ENCODE measurements around the gene RBPMS2. TPM values are rescaled to one million over a fixed set of nuclear protein-coding genes. Genes with fewer than 3 reads are reported as not detected.

The RBPMS2 gene
- total RNA-seq, 4 donors from 2014 or later, result 1.5 to 58.4 (median 6.4) TPM

- H3K4me1 ChIP-seq, result no peaks in the 10 kb centered on the region
- H3K36me3 ChIP-seq, result no peaks in the 10 kb centered on the region
- DNase-seq, result no peak
- H3K9me3 ChIP-seq, result no peaks in the 10 kb centered on the region
- H3K27ac ChIP-seq, result no peak overlapping the region
- H3K4me3 ChIP-seq, result no peak overlapping the region
- intact Hi-C loops (cut with DNase I; ENCODE audit: low total_unique reads), result no loop called here
- no peak for TF ChIP-seq CTCF (IDR thresholded peaks at IDR 0.05)
- no peak for TF ChIP-seq POLR2A (IDR thresholded peaks at IDR 0.05)
- no peaks in the 10 kb centered on the region for H3K27me3 ChIP-seq
Observed at GRCh38 chr15:64713592-64713991, 61.8 kb downstream of the RBPMS2 start.

GRCh38 chr15:64712353-64712752 lies 63.0 kb downstream of the RBPMS2 start:
- no peak overlapping the region for H3K27ac ChIP-seq
- DNase-seq, result no peak
- intact Hi-C loops (cut with DNase I; ENCODE audit: low total_unique reads), result no loop called here

GRCh38 chr15:64710676-64711428 lies 64.5 kb downstream of the RBPMS2 start:
- TF ChIP-seq POLR2A (IDR thresholded peaks at IDR 0.05) (no peak), CTCF (IDR thresholded peaks at IDR 0.05) (no peak)
- no peak for DNase-seq

More at GRCh38 chr15:64712353-64712752, 63.0 kb downstream of the RBPMS2 start:
- Histone ChIP-seq H3K4me1 (no peaks in the 10 kb centered on the region), H3K27me3 (no peaks in the 10 kb centered on the region), H3K9me3 (no peaks in the 10 kb centered on the region), H3K4me3 (no peak overlapping the region), H3K36me3 (no peaks in the 10 kb centered on the region)
- no peak for TF ChIP-seq CTCF (IDR thresholded peaks at IDR 0.05)
- no peak for TF ChIP-seq POLR2A (IDR thresholded peaks at IDR 0.05)

GRCh38 chr15:64706011-64706911 lies 69.1 kb downstream of the RBPMS2 start:
- no peak overlapping the region for H3K27ac ChIP-seq
- TF ChIP-seq CTCF (IDR thresholded peaks at IDR 0.05) (no peak), POLR2A (IDR thresholded peaks at IDR 0.05) (no peak)
- H3K36me3 ChIP-seq, result no peaks in the 10 kb centered on the region
- no peaks in the 10 kb centered on the region for H3K9me3 ChIP-seq
- H3K27me3 ChIP-seq, result no peaks in the 10 kb centered on the region
- peaks cover 0 to 8% of the 10 kb centered on the region in 2 donors for H3K4me1 ChIP-seq
- intact Hi-C loops (cut with DNase I; ENCODE audit: low total_unique reads), result no loop called here
- no peak for DNase-seq
- H3K4me3 ChIP-seq, result no peak overlapping the region

More at GRCh38 chr15:64710676-64711428, 64.5 kb downstream of the RBPMS2 start:
- Histone ChIP-seq H3K4me3 (no peak overlapping the region), H3K9me3 (no peaks in the 10 kb centered on the region), H3K27ac (no peak overlapping the region), H3K36me3 (no peaks in the 10 kb centered on the region), H3K27me3 (no peaks in the 10 kb centered on the region), H3K4me1 (no peaks in the 10 kb centered on the region)
- intact Hi-C loops (cut with DNase I; ENCODE audit: low total_unique reads), result no loop called here

GRCh38 chr15:64705006-64705405 lies 70.4 kb downstream of the RBPMS2 start:
- intact Hi-C loops (cut with DNase I; ENCODE audit: low total_unique reads), result no loop called here
- DNase-seq, result no peak
- Histone ChIP-seq H3K4me1 (peaks cover 0 to 19% of the 10 kb centered on the region in 2 donors), H3K9me3 (no peaks in the 10 kb centered on the region), H3K4me3 (no peak overlapping the region), H3K27ac (no peak overlapping the region), H3K27me3 (no peaks in the 10 kb centered on the region), H3K36me3 (no peaks in the 10 kb centered on the region)
- TF ChIP-seq CTCF (IDR thresholded peaks at IDR 0.05) (no peak), POLR2A (IDR thresholded peaks at IDR 0.05) (no peak)

Data from uterus (tissue), 4 donors.